Neural cell (in vitro differentiated cells): ENCODE measurements around the gene PPME1. TPM values are rescaled to one million over a fixed set of nuclear protein-coding genes. Genes with fewer than 3 reads are reported as not detected.

Experiments
- H2AFZ ChIP-seq: fragments of 200-600, 300-800 bp; sonication (generic), shearing (Covaris generic); 2 replicates; pipeline ENCODE4 v1.6.0; 2014; ENCODE audit warnings: low read depth, mild to moderate bottlenecking, antibody characterized with exemption, low read length, moderate library complexity
- H3F3A ChIP-seq: fragments of 200-600 bp; shearing (Covaris generic); 2 replicates; pipeline ENCODE4 v1.6.1; 2016; ENCODE audit warnings: mild to moderate bottlenecking, moderate library complexity, mixed read lengths, antibody characterized with exemption, low read length; ENCODE audit not compliant: insufficient read depth, poor library complexity, severe bottlenecking
- H3K27ac ChIP-seq: fragments of 200-600, 300-800 bp; sonication (generic), shearing (Covaris generic); 2 replicates; pipeline ENCODE4 v1.5.1; 2014; ENCODE audit warnings: mild to moderate bottlenecking, low read length, moderate library complexity
- H3K27me3 ChIP-seq: fragments of 300-800, 200-600 bp; sonication (generic), shearing (Covaris generic); 2 replicates; pipeline ENCODE4 v1.6.0; 2014; ENCODE audit warnings: mild to moderate bottlenecking, low read depth, low read length, moderate library complexity; ENCODE audit not compliant: insufficient read depth
- H3K36me3 ChIP-seq: fragments of 300-800, 200-600 bp; sonication (generic), shearing (Covaris generic); 2 replicates; pipeline ENCODE4 v1.5.1; 2014; ENCODE audit warnings: mild to moderate bottlenecking, antibody characterized with exemption, low read length, moderate library complexity; ENCODE audit not compliant: insufficient read depth
- H3K4me2 ChIP-seq: fragments of 300-800, 200-600 bp; sonication (generic), shearing (Covaris generic); 2 replicates; pipeline ENCODE4 v1.6.0; 2014; ENCODE audit warnings: mild to moderate bottlenecking, low read length
- H3K4me3 ChIP-seq: fragments of 300-800, 200-600 bp; sonication (generic), shearing (Covaris generic); 2 replicates; pipeline ENCODE4 v1.5.1; 2014; ENCODE audit warnings: mild to moderate bottlenecking, low read length, moderate library complexity
- H3K79me2 ChIP-seq: fragments of 200-600 bp; shearing (Covaris generic); replicated peaks from 2 replicates; pipeline ENCODE4 v1.6.0; 2014; ENCODE audit warnings: mild to moderate bottlenecking, low read length, moderate library complexity; ENCODE audit not compliant: insufficient read depth
- H3K9ac ChIP-seq: fragments of 300-800, 200-600 bp; sonication (generic), shearing (Covaris generic); 2 replicates; pipeline ENCODE4 v1.6.1; 2016; ENCODE audit warnings: mild to moderate bottlenecking, low read length, mixed read lengths
- H3K9me2 ChIP-seq: fragments of 200-600 bp; shearing (Covaris generic); 2 replicates; pipeline ENCODE4 v1.6.1; 2016; ENCODE audit warnings: mild to moderate bottlenecking, low read length, mixed read lengths; ENCODE audit not compliant: insufficient read depth
- H3K9me3 ChIP-seq: fragments of 200-600, 300-800 bp; sonication (generic), shearing (Covaris generic); 2 replicates; pipeline ENCODE4 v1.6.1; 2016; ENCODE audit warnings: mild to moderate bottlenecking, mixed run types, low read length, moderate library complexity, mixed read lengths
- H4K20me1 ChIP-seq: fragments of 200-600 bp; shearing (Covaris generic); 2 replicates; pipeline ENCODE4 v1.6.1; 2016; ENCODE audit warnings: mild to moderate bottlenecking, mixed run types; ENCODE audit not compliant: insufficient read depth
- CTCF ChIP-seq: fragments of 450-650 bp; IDR thresholded peaks from 2 replicates; pipeline ENCODE4 v1.5.1; 2014; ENCODE audit warnings: antibody characterized with exemption, mild to moderate bottlenecking, moderate library complexity; ENCODE audit not compliant: poor library complexity, severe bottlenecking
- EP300 ChIP-seq: fragments of 450-650 bp; conservative IDR thresholded peaks from 2 replicates; pipeline ENCODE4 v1.6.1; 2014; ENCODE audit warnings: antibody characterized with exemption, mild to moderate bottlenecking, moderate library complexity; ENCODE audit not compliant: poor library complexity, severe bottlenecking
- EZH2 ChIP-seq: fragments of 200-600, 300-800 bp; shearing (Covaris generic), sonication (generic); IDR thresholded peaks from 2 replicates; pipeline ENCODE4 v1.6.1; 2014; ENCODE audit warnings: antibody characterized with exemption, low read length, borderline replicate concordance, mild to moderate bottlenecking; ENCODE audit not compliant: insufficient read depth, poor library complexity, severe bottlenecking
- MXI1 ChIP-seq: fragments of 450-650 bp; conservative IDR thresholded peaks from 2 replicates; pipeline ENCODE4 v1.6.1; 2014; ENCODE audit warnings: antibody characterized with exemption, mild to moderate bottlenecking; ENCODE audit not compliant: poor library complexity, severe bottlenecking
- POLR2AphosphoS5 ChIP-seq: IDR thresholded peaks from 2 replicates; pipeline ENCODE4 v1.6.1; 2012
- RAD21 ChIP-seq: fragments of 450-650 bp; conservative IDR thresholded peaks from 2 replicates; pipeline ENCODE4 v1.6.1; 2014; ENCODE audit warnings: antibody characterized with exemption, mild to moderate bottlenecking, moderate library complexity
- REST ChIP-seq: IDR thresholded peaks from 2 replicates; pipeline ENCODE4 v1.6.1; 2012; ENCODE audit warnings: borderline replicate concordance
- SMC3 ChIP-seq: fragments of 450-650 bp; conservative IDR thresholded peaks from 2 replicates; pipeline ENCODE4 v1.6.1; 2014; ENCODE audit warnings: antibody characterized with exemption, mild to moderate bottlenecking, moderate library complexity; ENCODE audit not compliant: poor library complexity
- TAF1 ChIP-seq: IDR thresholded peaks from 2 replicates; pipeline ENCODE4 v1.6.1; 2012; ENCODE audit warnings: low read depth
- polyA plus RNA-seq: library from polyadenylated mRNA; depleted of rRNA; stranded (reverse); fragments of >200 nt; gene quantifications from 2 replicates; pipeline ENCODE4 v1.2.3, GENCODE V29; 2014

PPME1 gene
- polyA plus RNA-seq, 1 donor from 2014 or later: 49.5 TPM

GRCh38 chr11:74253361-74253760 is 82.3 kb downstream of the PPME1 start:
- TF ChIP-seq SMC3 (no peak), EP300 (no peak), CTCF (no peak), EZH2 (no peak), RAD21 (no peak), REST (no peak), TAF1 (no peak), MXI1 (no peak), POLR2AphosphoS5 (no peak)

GRCh38 chr11:74255741-74256375 is 84.8 kb downstream of the PPME1 start:
- no peak overlapping the region for H3K4me2 ChIP-seq

More at GRCh38 chr11:74253361-74253760, 82.3 kb downstream of the PPME1 start:
- H4K20me1 ChIP-seq: no peaks in the 10 kb centered on the region
- H3K27me3 ChIP-seq: no peaks in the 10 kb centered on the region
- H3K9ac ChIP-seq: no peak overlapping the region
- H3K79me2 ChIP-seq: no peaks in the 10 kb centered on the region
- H3K36me3 ChIP-seq: no peaks in the 10 kb centered on the region
- H3K9me2 ChIP-seq: no peaks in the 10 kb centered on the region
- H3K27ac ChIP-seq: no peak overlapping the region
- H3K4me2 ChIP-seq: no peak overlapping the region
- H3K4me3 ChIP-seq: no peak overlapping the region
- no peak overlapping the region for H2AFZ ChIP-seq
- H3F3A ChIP-seq: no peaks in the 10 kb centered on the region
- no peaks in the 10 kb centered on the region for H3K9me3 ChIP-seq

More at GRCh38 chr11:74255741-74256375, 84.8 kb downstream of the PPME1 start:
- no peaks in the 10 kb centered on the region for H3K9me2 ChIP-seq
- no peaks in the 10 kb centered on the region for H3K9me3 ChIP-seq
- no peaks in the 10 kb centered on the region for H3F3A ChIP-seq
- no peaks in the 10 kb centered on the region for H3K79me2 ChIP-seq
- no peak for TF ChIP-seq EP300
- TF ChIP-seq CTCF: peak; percentile 93
- peak; percentile 92 for TF ChIP-seq SMC3
- no peak for TF ChIP-seq POLR2AphosphoS5
- TF ChIP-seq MXI1: no peak
- TF ChIP-seq RAD21: peak; percentile 91
- no peak for TF ChIP-seq REST
- TF ChIP-seq EZH2: no peak
- H2AFZ ChIP-seq: no peak overlapping the region
- no peaks in the 10 kb centered on the region for H3K27me3 ChIP-seq
- H4K20me1 ChIP-seq: no peaks in the 10 kb centered on the region
- H3K4me3 ChIP-seq: no peak overlapping the region
- no peak overlapping the region for H3K27ac ChIP-seq
- H3K36me3 ChIP-seq: no peaks in the 10 kb centered on the region
- H3K9ac ChIP-seq: no peak overlapping the region
